HL-60/S4 treated with retinoic acid at 250 ng/mL for 4 days and 3 days (cell line): ENCODE results near the gene PLEKHA6.

Experiments
- in situ Hi-C: fragments of 300-500 bp; cut with MboI; formaldehyde crosslinking; loops from 2 replicates; pipeline ENCODE4 v1.7.0; 2022; ENCODE audit warnings: low sequenced_read_pairs

Gene PLEKHA6

DNA sequence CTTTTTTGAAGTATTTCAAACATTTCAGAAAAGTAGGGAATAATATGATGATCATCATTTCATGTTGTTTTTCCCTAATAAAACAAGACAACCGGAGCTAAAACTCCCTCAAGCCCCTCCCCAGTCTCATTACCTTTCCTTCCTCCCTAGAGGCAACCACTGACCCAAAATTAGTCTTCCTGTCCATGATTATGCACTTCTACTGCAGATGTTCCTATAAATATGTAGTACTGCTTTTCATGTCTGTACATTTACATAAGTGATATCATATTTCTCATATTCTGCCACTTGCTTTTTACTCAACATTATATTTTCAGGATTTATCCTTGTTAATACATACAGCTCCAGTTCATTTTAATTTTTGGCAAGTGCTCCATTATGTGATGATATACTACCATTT, 87.2 kb downstream of the PLEKHA6 start:
- in situ Hi-C loops = no loop called here

- in situ Hi-C loops = no loop called here
Observed at GRCh38 chr1:204271970-204272369, 87.8 kb downstream of the PLEKHA6 start.

GRCh38 chr1:204268101-204268500, 91.6 kb downstream of the PLEKHA6 start:
- in situ Hi-C loops = no loop called here

GRCh38 chr1:204267191-204267601, 92.5 kb downstream of the PLEKHA6 start:
- in situ Hi-C loops = no loop called here

DNA sequence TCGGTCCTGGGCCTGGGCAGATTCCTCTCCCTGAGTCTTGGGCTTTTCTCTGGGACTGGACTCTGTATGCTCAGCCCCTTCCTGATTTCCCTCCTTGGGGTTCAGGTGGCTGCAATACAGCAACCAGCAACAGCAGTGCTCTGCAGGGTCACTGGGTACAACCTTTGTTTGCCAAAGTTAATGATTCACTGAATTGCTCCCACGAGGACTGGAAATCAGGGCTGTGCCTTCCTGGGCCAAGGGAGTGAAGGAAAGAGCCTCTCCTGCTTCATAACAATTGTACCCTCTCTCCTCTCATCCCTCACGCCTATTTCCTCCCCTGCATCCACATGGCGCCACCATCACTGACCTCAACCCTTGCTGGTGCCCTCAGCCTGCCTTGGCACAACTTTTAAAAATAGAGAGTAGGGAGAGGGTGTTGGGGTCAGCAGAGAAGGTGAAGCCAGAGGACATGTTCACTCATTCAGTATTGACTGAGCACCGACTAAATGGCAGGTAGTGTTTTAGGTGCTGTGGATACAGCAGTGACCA, 93.2 kb downstream of the PLEKHA6 start:
- in situ Hi-C loops = no loop called here

DNA sequence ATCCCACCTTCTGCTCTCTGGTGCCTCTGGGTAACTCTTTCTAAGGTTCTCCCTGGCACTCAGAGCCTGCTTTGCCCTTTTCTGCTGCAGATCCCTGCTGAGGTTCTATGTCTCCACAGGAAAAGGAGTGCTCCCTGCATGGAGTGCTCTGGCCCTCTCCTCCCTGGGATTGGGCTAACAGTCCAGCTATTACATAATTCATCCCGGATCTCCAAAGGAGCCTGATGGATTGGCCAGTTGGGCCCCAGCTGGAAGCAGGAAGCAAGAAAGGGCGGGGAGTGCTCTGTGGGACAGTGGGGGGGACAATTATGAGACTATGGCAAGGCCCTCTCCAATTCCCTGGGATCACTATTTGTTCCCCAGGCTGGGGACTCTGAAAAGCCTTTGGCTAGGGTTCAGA, 94.1 kb downstream of the PLEKHA6 start:
- in situ Hi-C loops = no loop called here

DNA sequence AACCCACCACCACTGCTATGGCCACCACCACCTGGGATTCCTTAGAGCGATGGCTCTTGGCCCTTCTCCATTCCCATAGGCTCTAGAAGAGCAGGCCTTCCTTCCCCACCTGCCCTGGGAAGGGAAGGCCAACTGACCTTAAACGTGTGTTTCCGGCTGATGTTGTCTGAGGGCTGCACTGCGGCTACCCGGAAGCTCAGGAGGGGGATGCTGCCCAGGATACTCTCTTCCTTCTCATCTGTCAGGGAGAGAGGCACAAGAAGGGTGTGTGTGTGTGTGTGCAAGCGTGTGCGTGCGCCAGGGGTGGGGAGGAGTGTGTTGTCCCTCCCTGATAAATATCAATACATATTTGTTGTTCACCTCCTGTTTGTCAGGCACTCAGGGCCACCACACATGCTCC, 94.9 kb downstream of the PLEKHA6 start:
- in situ Hi-C loops = no loop called here

DNA sequence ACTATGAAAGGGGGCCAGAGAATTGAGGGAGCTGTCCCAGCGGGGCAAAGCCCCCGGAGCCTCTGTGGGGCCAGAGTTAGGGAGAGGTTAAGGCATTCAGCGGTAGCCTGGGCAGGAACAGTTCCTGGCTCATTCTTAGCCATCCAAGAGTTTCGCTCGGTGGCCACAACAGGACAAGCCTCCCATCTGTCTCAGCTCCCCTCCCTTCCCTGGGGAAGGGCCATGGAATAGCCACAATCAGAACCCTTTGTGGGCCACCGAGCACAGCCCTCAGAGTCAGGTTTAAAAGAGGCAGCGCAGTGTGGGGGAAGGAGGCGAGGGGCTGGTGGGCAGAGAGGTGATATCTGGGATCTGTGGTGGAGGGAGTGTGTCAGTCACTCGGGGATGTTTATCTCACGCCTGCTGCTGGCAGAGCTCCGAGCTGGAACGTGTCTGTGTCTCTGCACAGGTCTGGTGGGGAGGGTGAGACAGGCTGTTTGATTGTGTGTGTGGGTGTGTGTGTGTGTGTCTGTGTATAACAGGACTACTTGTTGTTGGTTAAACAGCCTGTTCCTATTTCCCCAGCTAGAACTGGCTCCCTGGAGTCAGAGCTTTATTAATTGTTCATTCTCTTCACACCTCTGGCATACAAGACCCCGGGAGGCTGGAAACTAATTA, 96.3 kb downstream of the PLEKHA6 start:
- in situ Hi-C loops = no loop called here

DNA sequence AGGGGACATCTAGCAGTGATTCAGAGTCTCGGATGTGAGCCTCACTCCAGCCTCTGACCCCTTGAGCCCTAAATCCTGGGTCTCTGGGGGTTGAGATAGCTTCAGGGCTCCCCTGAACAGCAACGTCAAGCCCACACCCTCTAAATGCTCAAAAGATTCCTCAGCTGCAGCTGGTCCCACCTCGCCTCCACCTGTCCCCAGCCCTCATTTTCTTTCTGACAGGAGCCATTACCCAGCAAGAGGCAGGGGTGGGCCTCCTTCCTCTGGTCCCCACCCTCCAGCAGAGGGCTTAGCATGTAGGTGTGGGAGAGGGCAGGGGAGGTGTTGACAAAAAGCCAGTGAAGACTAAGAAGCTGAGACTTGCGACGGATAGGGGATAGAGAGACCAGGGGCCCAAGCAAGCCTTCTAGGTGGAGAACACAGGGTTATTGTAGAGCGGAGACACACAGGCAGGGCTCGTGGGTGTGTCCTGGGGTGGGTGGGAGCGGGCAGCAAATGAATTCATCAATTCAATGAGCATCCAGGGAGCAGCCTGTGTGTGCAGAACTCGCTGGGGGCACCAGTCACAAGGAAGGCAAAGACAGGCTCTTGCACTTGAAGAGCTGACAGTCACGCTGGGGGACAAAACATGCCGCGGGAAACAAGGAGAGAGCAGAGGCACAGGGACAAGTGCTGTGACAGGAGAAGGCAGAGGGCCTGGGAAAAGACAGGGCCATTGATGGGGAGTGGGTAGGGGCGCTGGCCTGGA, 97.0 kb downstream of the PLEKHA6 start:
- in situ Hi-C loops = no loop called here

- in situ Hi-C loops = no loop called here
Observed at GRCh38 chr1:204261746-204262505, 97.8 kb downstream of the PLEKHA6 start.

GRCh38 chr1:204261266-204261665, 98.5 kb downstream of the PLEKHA6 start:
- in situ Hi-C loops = no loop called here

DNA sequence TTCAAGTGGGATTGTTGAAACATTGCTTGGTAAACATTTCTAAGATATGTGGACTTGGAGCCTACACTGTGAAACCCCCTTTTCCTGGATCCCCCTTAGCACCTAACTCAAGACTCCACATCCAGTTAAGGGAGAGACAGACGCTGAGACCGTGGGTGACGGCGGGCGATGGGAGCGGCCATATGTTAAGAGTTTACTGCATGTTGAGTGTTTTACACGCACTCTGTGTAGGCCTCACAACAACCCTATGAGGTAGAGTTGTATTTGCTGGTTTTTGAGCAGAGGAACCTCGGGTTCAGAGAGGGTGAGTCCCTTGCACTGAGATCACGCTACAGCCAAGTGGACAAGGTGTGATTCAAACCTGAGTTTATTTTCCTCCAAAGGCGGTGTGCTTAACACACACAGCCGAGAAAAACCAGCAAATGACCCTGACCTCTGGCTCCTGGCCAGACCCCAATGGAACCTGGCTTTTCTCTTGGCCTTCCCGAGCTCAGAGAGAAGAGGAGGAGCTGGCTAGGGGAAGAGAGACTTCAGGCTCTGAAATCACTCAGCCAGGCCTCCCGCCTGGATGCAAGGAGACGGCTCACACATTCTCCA, 99.0 kb downstream of the PLEKHA6 start:
- in situ Hi-C loops = no loop called here

DNA sequence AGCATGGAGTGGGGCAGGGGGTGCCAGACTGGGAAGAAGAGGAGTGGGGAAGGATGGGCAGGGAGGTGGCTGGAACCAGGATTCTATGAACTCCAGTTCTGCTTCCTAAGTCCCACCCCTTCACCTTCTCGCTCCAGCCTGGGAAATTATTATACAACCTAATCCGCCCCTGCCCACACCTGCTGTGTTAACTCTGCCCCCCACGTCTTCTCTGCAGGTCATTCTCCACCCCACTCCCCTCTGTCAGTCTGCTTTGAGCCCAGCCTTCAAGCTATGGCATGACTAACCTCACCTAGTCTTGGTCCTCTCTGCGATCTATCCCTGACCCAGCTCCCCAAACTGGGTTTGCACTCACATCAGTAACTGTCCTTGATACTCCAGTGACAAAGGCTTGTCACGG, 99.9 kb downstream of the PLEKHA6 start:
- in situ Hi-C loops = no loop called here

DNA sequence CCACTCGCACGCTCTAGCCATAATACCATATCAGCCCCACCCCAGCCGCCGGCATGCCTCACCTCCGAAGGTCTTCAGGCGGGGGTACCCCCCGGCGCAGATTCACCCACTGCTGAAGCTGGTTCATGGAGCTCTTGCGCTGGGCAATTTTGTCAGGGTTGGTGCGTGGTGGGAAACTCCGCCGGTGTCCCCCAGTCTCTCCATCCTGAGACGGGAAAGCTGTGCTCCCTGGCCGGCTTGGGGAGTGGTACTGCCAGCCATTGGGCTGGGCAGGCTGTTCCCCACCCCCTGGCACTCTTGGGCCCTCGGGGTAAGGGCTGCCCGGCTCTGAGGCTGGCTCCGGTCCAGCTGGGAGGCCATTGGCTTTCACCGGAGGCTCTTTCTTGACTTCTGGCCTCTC, 100.5 kb downstream of the PLEKHA6 start:
- in situ Hi-C loops = no loop called here

DNA sequence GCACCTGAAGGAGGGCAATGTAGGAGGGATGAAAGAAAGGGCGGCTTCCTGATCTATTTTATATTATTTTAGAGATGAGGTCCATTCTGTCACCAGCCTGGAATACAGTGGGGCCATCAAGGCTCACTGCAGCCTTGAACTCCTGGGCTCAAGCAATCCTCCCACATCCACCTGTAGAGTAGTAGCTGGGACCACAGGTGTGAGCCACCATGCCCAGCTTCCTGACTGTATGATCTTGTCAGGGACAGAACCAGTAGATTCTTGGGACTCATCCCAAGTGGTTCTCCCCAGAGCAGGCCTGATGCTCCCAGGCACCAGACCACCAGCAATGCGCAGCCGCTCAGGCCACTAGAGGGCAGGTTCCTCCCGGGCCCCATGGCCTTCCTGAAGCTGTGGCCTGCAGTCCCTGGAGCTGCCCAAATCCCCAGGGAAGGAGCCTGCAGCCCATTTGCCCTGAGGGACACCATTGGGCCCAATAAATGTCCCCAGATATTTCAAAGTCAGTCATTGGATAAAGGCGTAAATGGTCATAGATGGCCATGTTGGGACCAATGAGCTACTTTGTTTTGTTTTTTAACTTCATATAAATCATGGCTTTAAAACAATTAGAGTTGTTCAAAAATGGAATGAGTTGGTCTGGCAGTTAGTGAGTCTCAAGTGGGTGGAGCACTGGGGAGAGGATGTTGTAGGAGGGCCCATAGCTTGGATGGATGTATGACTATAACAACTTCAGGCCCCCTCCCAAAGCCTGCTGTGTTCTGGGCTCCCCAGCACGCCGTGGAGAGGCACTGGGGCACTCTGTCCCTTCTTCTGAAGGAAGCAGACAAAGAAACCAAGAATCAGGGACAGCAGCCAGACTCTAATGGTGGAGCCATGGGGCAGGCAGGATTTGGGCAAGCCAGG, 101.3 kb downstream of the PLEKHA6 start:
- in situ Hi-C loops = no loop called here

- in situ Hi-C loops = no loop called here
Observed at GRCh38 chr1:204257446-204257845, 102.3 kb downstream of the PLEKHA6 start.

GRCh38 chr1:204256531-204256930, 103.2 kb downstream of the PLEKHA6 start:
- in situ Hi-C loops = no loop called here

- in situ Hi-C loops = no loop called here
Observed at GRCh38 chr1:204255966-204256365, 103.8 kb downstream of the PLEKHA6 start.

- in situ Hi-C loops = no loop called here
Observed at GRCh38 chr1:204255225-204255624, 104.5 kb downstream of the PLEKHA6 start.

- in situ Hi-C loops = no loop called here
Observed at GRCh38 chr1:204254031-204254661, 105.6 kb downstream of the PLEKHA6 start.
